ENCODE measurements around the gene ARGFX. TPM values are rescaled to one million over a fixed set of nuclear protein-coding genes. Genes with fewer than 3 reads are reported as not detected.

The ARGFX gene
- total RNA-seq, 1 donor from 2014 or later, result not detected

GRCh38 chr3:121557426-121557934 lies 10.3 kb upstream of the ARGFX start:
- no peak overlapping the region for H3K4me3 Mint-ChIP-seq (ENCODE audit: low read depth)
- no peak overlapping the region for H3K27ac Mint-ChIP-seq
- no peaks in the 10 kb centered on the region for H3K9me3 Mint-ChIP-seq (ENCODE audit: low read depth)
- peaks cover 1% of the 10 kb centered on the region for H3K4me1 Mint-ChIP-seq (ENCODE audit: low read depth)
- H3K36me3 Mint-ChIP-seq (ENCODE audit: insufficient read depth), result no peaks in the 10 kb centered on the region
- H3K27me3 Mint-ChIP-seq, result no peaks in the 10 kb centered on the region
- TF ChIP-seq CTCF (IDR thresholded peaks at IDR 0.05; ENCODE audit: unreplicated experiment), result no peak
- no peak for DNase-seq (ENCODE audit: low spot score, unreplicated experiment)

GRCh38 chr3:121562148-121562547 lies 5.6 kb upstream of the ARGFX start:
- H3K27me3 Mint-ChIP-seq, result no peaks in the 10 kb centered on the region
- H3K4me1 Mint-ChIP-seq (ENCODE audit: low read depth), result no peaks in the 10 kb centered on the region
- no peaks in the 10 kb centered on the region for H3K9me3 Mint-ChIP-seq (ENCODE audit: low read depth)
- H3K27ac Mint-ChIP-seq, result no peak overlapping the region
- H3K4me3 Mint-ChIP-seq (ENCODE audit: low read depth), result no peak overlapping the region
- DNase-seq (ENCODE audit: low spot score, unreplicated experiment), result no peak
- H3K36me3 Mint-ChIP-seq (ENCODE audit: insufficient read depth), result no peaks in the 10 kb centered on the region
- no peak for TF ChIP-seq CTCF (IDR thresholded peaks at IDR 0.05; ENCODE audit: unreplicated experiment)

- no peaks in the 10 kb centered on the region for H3K4me1 Mint-ChIP-seq (ENCODE audit: low read depth)
- no peaks in the 10 kb centered on the region for H3K9me3 Mint-ChIP-seq (ENCODE audit: low read depth)
- no peak for DNase-seq (ENCODE audit: low spot score, unreplicated experiment)
- no peak overlapping the region for H3K27ac Mint-ChIP-seq
- no peak for TF ChIP-seq CTCF (IDR thresholded peaks at IDR 0.05; ENCODE audit: unreplicated experiment)
- H3K27me3 Mint-ChIP-seq, result no peaks in the 10 kb centered on the region
- no peak overlapping the region for H3K4me3 Mint-ChIP-seq (ENCODE audit: low read depth)
- H3K36me3 Mint-ChIP-seq (ENCODE audit: insufficient read depth), result no peaks in the 10 kb centered on the region
Observed at GRCh38 chr3:121566773-121567172, 976 bp upstream of the ARGFX start.

GRCh38 chr3:121574449-121574848 lies 6.7 kb downstream of the ARGFX start:
- Mint-ChIP-seq H3K4me1 (ENCODE audit: low read depth) (no peaks in the 10 kb centered on the region), H3K36me3 (ENCODE audit: insufficient read depth) (no peaks in the 10 kb centered on the region), H3K27me3 (no peaks in the 10 kb centered on the region), H3K27ac (peak overlapping the region; percentile 78), H3K4me3 (ENCODE audit: low read depth) (no peak overlapping the region), H3K9me3 (ENCODE audit: low read depth) (no peaks in the 10 kb centered on the region)
- no peak for TF ChIP-seq CTCF (IDR thresholded peaks at IDR 0.05; ENCODE audit: unreplicated experiment)
- DNase-seq (ENCODE audit: low spot score, unreplicated experiment), result no peak

- Mint-ChIP-seq H3K36me3 (ENCODE audit: insufficient read depth) (no peaks in the 10 kb centered on the region), H3K27ac (no peak overlapping the region), H3K4me3 (ENCODE audit: low read depth) (no peak overlapping the region), H3K27me3 (peaks cover 14% of the 10 kb centered on the region), H3K9me3 (ENCODE audit: low read depth) (no peaks in the 10 kb centered on the region), H3K4me1 (ENCODE audit: low read depth) (no peaks in the 10 kb centered on the region)
- DNase-seq (ENCODE audit: low spot score, unreplicated experiment), result no peak
- TF ChIP-seq CTCF (IDR thresholded peaks at IDR 0.05; ENCODE audit: unreplicated experiment), result no peak
Observed at GRCh38 chr3:121581691-121582090, 13.9 kb downstream of the ARGFX start.

Data from progenitor cell of endocrine pancreas (in vitro differentiated cells).